GM19324 (cell line): ENCODE measurements around the gene IRX3.

Experiments used
- ATAC-seq: cut with Tn5 transposase; IDR thresholded peaks from one replicate; pipeline ENCODE4 v1.9.1; 2021; ENCODE audit warnings: mild to moderate bottlenecking, moderate library complexity; ENCODE audit not compliant: unreplicated experiment, low FRiP score

IRX3 gene

DNA sequence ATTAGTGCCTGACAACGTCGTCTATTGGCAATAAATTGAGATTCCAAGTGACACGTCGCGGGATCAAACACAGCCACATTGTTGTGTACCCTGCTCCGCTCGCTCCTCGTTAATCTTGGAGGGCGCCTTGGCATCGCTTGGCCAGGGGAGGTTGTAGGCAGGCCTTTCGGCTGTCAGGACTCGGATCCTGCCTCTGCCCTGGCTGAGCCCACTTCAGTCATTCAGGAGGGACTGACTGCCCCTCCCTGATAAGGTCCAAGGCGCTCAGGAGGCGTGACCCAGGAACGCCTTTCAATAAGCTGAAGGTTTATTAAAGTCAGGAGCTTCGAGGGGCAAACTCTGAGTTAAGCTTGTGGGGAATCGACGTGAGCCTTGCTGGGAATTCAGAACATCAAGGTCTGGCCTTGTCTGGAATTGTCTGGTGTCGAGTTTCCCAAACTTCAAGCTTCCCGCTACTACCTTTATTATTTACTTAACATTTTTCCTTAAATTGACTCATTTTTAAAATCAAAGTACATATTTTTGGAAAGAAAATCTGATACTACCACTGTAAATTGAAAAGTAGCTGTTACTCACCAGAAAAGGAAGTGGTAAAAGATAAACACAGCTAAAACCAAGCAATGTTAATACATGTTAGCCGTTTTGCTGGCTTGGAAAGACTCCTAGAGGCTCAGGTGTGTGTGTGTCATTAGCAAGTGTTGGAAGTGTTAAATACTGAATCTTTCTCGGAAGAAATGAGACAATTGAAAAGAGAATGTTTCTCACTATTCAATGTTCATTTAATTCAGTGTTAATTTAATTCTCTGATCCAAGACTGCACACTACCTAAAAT lies 5.3 kb upstream of the IRX3 start:
- ATAC-seq = no peak

DNA sequence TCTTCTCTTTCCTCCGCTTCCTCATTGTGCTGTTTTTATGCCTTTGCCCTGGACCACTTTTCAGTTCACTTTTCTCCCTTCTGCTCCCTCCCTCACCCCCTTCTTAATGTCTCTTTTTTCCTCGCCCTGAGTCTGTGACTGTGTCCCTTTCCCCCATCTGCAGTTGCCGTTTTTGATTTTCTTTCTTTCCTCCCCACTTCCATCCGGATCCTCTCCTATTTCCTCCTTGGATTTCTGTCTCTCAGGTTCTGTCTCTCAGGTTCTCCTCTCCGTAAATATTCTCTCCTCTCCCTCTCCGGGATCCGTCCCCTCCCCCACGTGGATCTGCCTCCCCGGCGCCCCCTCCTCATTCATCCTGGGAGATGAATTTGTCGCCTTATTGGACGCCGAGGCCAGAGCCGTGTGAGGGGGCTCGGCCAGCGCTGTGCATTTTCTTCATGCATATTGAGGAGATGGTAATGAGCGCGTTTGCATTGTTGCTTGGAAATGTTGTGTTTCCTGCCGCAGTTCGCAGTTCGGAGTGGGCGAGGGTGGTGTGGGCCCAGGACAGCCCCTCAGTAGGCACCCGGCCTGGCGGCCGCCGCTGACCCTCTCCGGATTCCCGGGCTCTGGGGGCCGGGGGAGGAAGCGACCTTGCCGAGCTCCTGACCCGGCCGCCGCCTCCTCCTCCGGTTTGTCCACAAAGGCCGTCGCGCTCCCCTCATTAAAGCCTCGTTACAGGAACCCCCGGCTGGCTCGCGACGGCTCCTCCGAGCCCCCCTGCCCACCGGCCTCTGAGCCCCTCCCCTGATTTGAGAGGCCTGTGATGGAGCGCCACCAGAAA lies 4.5 kb upstream of the IRX3 start:
- no peak for ATAC-seq

DNA sequence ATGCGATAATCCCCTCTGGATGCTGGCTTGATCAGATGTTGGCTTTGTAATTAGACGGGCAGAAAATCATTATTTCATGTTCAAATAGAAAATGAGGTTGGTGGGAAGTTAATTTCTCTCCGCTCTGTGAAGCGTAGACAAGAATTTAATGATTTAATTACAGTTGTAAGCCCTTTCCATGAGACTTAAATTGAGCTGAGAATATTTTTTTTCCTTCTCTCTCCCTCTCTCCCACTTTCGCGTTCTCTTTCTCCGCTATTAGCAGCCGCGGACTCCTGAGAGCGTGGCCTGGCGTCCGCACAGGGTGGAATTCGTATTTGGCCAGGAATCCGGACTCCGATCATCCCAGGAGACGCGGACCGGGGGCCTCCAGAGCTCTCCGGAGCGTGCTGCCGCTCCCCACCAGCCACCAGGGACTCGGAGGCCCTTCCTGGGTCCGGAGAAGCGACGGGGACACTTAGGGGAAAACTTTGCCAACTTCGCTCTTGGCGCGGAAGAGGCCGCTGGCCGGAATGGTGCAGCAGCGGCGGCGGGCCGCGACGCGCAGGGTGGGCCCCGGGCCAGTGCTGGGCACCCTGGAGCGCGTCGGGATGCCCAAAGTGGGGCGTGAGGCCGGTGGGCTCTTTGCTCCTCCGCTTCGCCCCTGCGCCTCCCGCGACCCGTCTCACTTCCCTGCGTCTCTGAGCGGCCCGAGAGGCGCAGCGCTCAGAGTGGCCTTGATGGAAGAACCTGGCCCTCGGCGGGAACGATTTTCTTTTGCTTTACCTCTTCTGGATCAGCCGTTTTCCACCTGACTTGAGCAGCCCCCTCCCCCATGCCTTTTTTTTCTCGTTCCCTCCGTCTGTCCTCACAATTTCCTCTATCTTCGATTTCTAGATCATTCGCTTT lies 3.6 kb upstream of the IRX3 start:
- no peak for ATAC-seq

DNA sequence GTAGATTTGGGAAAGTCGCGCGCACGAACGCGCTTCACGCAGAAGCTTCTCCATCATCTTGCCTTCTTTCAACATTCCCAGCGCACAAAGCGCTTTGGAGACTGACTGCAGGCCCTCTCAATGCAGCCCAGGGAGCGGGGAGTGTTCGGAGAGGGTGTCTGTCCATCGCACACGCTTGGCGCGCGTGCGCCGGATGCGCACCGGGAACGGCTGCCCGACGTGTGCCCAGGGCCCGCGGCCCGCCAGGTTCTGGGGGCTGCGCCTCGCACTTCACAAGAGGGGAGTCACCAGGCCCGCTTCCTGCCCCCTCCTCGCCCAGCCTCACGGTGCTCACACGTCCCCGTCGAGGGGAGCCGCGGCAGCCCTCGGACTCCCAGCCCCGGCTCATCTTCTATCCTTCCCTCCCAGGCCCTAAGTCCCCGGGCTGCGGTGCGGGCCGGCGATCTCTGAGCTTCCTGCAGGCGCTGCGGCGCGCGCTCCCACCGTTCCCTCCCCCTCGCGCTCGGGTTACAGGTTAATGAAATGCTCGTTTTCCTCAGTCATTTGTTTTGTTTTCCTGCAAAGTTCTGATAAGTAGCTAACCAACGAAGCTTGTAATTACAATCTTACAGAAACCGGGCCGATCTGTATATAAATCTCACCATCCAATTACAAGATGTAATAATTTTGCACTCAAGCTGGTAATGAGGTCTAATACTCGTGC lies 2.8 kb upstream of the IRX3 start:
- no peak for ATAC-seq

DNA sequence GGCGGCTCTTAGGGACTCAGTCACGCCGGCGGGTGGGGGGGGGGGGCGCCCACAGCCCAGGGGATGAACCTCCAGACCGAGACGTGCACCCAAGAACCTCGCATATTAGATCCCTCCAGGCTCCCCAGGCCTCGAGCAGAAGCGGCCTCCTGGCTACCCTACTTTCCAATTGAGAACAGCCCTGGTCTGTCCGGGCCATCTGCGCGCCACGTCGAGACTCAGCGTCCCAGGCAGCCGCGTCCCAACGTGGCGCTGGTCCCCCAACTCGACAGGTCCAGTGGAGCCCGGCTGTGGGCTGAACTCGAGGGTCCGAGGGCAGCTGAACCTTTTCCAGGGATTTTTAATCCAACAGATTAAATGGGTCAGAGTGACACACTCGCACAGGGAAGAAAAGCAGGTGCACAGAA lies 2.3 kb upstream of the IRX3 start:
- no peak for ATAC-seq

DNA sequence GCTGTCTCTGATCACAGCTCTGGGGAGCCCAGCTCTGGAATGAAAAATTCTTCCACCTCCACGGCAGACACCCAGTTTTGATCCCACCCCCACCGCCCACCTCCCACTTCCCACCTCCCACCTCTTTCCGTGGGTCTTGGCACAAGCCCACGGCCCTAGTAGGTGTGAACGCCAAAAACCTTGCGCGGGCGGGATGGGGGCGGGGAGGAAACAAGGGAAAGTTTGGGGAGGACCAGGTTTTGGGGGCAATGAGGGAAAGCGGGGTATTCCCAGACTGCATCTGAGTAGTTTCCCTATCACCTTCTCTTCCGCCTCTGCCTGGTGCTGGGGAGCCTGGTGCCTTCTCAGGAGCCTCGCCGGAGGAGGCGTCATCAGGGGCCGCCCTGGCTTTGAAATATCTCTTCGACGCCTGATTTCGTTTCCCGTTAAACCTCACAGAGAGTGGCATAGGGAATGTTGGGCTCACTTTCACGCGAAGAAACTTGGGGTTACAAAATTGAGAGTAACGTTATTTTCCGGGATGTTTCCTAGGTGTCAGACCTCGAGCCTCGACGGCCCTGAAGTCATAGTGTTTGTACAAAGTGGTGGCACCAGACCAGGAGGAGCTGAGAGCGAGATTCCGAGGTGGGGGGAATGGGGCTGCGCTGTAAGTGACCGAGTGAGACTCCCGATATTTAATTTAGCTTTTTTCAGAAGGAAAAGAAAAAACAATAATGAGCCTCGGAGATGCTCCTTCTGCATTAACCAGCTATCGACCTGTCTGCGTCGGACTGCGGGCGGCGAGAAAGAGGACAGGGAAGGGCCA lies 1.6 kb upstream of the IRX3 start:
- no peak for ATAC-seq

DNA sequence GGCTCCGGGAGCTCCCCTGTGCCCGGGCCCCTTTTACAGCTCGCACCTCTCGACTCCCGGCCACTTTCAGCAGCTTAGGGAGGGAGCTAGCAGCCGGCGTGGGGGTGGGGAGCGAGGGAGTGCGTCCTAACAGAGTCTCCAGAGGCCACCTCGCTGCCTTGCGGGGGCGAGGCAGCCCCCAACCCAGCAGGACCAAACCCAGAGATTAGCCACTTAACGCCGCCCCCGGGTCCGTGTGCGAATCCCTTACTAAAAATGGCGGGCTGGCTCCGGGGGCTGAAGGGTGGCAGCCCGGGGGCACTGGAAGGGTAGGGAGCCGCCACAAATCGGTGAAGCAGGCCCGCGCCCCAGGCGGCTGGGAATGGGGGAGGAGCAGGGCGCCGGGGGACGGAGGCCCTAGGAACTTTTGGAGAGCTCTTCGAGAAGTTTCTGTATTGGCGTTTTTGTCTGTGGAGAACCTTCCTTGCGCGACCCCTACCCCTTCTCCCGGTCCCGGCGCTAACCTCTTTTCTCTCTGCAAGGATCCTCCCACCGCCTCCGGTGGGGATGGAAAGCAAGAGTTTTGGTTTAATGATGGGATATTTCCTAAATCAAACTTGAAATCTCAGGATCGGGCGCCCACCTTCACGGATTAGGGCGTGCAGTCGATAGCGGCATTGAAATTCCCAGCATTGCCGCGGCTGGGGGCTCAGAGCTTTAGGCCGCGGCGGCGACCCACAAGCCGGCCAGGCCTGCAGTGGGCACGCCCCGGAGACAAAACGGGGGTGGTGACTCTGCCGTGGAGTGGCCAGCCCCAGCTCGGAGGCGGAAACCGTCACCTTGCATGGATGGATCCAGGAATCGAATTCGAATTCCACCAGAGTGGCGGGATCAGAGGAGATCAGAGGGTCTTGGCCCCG lies 793 bp upstream of the IRX3 start:
- ATAC-seq = no peak

DNA sequence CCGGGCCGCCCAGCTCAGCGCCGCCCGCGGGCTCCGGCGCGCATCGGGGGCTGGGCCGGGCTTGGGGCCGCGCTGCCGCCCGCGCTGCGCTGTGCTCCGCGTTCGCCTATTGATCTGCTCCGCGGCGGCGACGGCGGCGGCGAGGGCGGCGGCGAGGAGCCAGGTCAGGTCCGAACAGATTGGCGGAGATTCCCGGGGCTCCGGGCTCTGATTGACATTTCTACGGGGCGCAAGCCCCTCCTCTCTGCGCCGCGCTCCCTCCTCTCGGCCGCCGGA lies 559 bp downstream of the IRX3 start:
- ATAC-seq = no peak

DNA sequence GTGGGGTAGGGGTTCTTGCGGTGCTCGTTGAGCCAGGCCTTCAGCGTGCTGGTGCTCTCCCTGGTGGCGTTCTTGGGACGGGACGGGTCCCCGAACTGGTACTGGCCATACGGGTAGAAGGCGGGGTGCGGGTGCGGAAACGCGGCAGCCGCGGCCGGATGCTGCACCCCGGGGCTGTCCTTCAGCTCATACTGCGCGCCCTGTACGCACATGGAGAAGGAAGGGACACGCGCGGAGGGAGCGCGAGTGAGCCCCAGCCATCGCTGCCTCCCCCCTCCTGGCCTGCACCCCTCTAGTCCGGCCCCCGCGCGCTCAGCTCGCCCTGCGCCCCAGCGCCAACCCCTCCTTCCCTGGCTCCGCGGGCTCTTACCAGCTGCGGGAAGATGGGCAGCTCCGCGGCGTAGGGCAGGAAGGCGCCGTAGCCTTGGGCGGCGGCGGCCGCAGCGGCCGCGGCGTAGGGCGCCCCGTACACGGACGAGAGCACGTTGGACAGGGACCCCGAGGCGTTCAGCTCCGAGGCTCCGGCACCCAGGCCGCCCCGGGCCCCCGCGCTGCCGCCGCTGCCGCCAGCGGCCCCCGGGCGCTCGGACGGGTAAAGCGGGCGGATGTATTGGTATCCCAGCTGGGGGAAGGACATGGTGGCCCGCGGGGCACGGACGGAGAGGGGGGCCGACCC lies 1.0 kb downstream of the IRX3 start:
- ATAC-seq = no peak

DNA sequence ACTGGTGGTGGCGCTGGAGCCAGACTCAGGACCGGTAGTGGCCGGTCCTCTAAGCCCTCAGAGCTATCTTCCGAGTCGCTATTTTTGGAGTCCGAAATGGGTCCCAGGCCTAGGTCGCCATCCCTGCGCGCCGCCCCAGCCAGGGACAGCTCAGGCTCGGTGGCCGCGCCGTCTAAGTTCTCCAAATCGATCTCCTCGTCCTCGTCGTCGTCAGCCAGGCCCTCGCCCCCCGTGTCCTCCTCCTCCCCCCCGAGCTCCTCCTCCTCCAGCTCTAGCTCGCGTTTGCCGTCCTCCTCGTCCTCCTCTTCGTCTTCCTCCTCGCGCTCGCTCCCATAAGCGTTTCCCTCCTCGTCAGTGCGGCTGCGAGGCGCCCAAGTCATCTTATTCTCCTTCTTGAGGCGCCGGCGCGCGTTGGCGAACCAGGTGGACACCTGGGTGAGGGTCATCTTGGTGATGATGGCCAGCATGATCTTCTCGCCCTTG lies 1.6 kb downstream of the IRX3 start:
- ATAC-seq = no peak

DNA sequence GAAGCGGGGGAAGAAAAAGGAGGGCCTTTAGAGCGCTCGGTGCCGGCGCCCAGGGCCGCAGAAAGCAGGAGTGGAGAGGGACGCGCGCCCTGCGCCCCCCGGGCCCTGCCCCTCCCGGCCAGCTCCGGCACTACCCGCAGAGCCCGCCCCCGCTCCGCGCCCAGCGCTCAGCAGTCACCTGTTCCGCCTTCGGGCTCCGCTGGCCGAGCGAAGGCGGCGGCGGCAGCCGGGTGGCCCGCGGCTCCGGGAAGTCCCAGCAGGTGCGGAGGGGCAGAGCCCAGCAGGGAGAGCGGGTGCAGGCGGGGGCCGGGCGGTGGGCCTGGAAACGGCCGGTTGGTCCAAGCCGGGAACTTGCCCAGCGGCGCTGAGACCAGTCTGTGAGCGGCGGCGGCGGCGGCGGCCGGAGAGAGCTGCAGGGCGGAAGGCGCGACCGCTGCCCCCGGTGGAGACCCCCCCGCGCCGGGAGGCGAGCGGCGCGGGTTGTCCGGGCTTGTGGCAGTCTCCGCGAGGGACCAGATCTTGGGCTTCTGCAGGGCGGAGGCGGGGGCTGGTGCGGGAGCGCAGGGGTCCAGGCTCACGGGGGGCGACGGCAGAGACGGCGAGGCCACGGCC lies 2.2 kb downstream of the IRX3 start:
- ATAC-seq = no peak

DNA sequence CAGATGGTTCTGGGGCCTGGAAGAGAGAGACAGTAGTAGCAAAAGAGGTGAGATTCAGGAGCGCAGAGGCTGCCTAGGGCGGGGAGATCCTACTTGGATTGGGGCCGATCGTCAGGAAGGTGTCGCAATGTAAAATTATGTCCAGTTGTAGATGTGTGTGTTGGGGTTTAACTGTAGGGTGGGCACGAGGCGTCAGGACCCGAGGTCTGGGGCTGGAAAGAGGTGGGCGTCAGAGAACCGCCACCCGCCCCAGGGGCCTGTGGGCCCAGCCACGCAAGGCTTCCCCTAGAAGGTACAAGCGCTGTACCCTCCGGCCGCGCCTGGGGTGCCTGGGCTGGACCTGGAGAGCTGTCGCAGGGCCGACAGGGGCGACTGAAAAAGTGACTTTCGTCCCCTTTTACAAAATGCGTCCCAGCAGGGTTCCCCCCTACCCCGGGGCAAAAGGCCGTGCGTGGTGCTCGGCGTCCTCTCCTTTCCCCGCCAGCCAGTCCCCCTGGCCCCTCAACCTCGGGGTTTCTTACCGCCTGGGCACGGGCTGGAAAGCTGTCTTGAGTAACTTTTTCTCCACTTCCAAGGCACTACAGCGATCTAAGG lies 2.8 kb downstream of the IRX3 start:
- no peak for ATAC-seq

DNA sequence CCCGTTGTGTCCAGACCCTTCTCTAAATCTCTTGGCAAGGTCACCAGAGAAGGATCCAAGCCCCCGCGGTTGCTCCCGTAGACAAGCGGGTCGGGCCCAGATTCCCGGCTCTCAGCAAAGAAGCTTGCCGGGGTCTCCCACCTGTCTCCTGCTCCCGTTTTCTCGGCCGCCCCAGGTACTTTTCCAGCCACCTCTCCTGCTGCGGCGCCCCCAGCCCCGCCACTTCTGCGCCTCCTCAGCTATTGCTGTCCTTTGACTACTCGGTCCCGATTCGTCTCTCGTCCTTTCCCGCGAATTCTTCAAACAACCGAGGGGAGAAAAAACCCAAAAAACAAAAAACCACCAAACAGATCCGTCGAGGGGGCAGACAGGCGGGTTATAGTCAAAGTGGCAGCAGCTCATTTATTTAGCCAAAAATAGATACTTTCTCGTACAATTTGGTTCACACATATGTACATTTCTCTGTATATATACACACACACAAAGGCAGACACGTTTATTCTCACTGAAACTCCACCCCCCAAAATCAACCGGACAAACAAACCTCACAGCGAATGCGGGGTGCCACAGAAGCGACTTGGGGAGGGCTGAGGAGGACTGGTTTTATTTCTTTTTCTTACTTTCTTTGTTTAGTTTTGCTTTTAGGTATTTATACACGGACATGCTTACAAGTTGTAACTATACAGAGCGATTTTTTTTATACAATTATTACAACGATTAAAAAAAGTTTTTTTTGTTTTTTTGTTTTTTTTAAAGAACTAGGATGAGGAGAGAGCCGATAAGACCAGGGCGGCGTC lies 3.5 kb downstream of the IRX3 start:
- no peak for ATAC-seq

DNA sequence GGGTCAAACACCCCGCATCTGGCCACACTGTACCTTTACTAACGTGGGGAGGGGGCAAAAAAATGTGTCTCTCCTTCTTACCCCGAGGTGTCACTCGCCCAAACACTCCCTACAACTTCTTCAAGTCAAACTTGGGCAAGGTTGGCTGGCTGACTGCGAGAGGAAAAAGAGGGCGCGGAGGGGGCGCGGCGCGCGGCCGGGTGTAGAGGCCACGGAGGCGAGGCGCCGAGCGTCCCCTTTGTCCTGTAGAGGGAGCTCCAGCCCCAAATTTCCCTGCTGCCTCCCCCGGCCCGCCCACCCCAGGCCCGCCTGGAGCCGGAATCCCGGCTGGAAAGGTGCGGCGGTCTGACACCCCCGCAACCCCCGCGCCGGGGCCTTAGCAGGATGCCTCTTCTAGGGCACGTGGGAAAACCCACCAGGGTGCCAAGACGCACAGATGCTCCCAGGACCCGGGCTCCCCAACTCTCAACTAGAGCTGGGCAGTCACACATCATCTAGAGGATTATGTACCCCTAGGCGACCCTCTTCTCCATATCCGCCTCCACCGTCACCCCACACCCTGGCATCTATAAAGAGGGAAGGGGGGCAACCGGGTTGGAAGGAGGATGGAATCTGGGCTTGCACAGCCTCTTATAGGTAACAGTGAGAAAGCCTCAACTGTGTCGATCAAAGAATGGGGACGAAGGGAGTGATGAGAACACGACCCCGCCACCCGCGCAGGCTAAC lies 4.2 kb downstream of the IRX3 start:
- ATAC-seq = no peak

DNA sequence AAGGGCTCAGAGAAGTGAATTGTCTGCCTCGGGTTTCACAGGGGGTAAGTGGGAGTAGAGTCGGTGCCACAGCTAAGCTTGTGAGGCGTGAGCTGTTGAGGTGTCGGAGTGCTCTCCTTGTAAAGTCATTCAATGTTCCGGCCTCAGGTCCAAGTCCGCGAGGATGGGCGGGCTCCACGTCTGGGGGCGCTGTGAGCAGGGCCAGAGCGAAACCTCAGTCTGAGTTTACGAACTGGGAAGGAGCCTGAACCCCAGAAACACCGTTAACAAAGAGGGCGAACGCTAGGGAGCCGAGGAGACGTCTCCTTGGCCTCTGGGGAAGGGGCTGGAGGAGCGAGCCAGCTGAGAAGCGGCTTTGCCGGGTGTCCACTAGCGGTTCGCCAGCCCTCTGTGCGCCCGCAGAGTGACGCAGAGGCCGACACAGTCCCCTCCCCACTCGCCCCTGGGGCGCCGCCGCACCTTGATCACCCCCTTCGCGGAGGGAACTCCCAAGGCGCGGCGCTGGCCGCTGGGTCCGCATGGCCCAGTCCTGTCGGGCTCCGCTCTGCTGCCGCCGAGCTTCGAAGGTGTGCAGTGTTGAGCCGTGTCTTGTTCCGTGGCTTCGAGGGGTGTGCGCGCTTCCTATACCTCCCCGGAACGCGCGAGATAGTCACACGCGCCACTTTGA lies 4.9 kb downstream of the IRX3 start:
- ATAC-seq = no peak
